Stimulated activated CD8-positive, alpha-beta memory T cell treated with anti-CD3 and anti-CD28 coated beads, Interleukin-7, amount 100 ng/mL, for 1 hour (primary cell): ENCODE measurements around the gene KSR1.
"Not testable (repeated sequence)": the region's sequence is repeated elsewhere in the genome, so short reads cannot be mapped to it uniquely, and the experiment has no call there.

Experiments
- DNase-seq, 2 donors: peaks; one replicate each; pipeline ENCODE4 v3.0.0-alpha.2; 2020; ENCODE audit warnings: low read depth in 2 of 2

Gene KSR1

GRCh38 chr17:27426471-27426870, 29.8 kb upstream of the KSR1 start:
- not testable (repeated sequence) for DNase-seq

GRCh38 chr17:27427166-27427862, 28.9 kb upstream of the KSR1 start:
- DNase-seq: not testable (repeated sequence)

GRCh38 chr17:27428781-27429505, 27.3 kb upstream of the KSR1 start:
- no peak for DNase-seq

GRCh38 chr17:27429666-27430382, 26.4 kb upstream of the KSR1 start:
- DNase-seq: no peak

GRCh38 chr17:27430383-27430840, 25.8 kb upstream of the KSR1 start:
- DNase-seq: no peak

GRCh38 chr17:27430882-27431491, 25.3 kb upstream of the KSR1 start:
- no peak for DNase-seq

GRCh38 chr17:27433521-27433920, 22.7 kb upstream of the KSR1 start:
- no peak for DNase-seq

GRCh38 chr17:27435431-27436070, 20.7 kb upstream of the KSR1 start:
- DNase-seq: not testable (repeated sequence)

- DNase-seq: no peak
These were observed 17.8 kb upstream of the KSR1 start for GRCh38 chr17:27438348-27438998.

GRCh38 chr17:27439342-27439741, 16.9 kb upstream of the KSR1 start:
- no peak for DNase-seq

- no peak for DNase-seq
These were observed 13.5 kb upstream of the KSR1 start for GRCh38 chr17:27442702-27443101.

GRCh38 chr17:27443491-27443890, 12.8 kb upstream of the KSR1 start:
- DNase-seq: no peak

- DNase-seq: no peak
These were observed 10.3 kb upstream of the KSR1 start for GRCh38 chr17:27445971-27446370.

GRCh38 chr17:27446569-27447301, 9.5 kb upstream of the KSR1 start:
- no peak for DNase-seq

- DNase-seq: not testable (repeated sequence)
These were observed 7.7 kb upstream of the KSR1 start for GRCh38 chr17:27448534-27448933.

GRCh38 chr17:27449541-27449940, 6.7 kb upstream of the KSR1 start:
- no peak for DNase-seq

GRCh38 chr17:27449988-27450387, 6.3 kb upstream of the KSR1 start:
- DNase-seq: no peak

GRCh38 chr17:27450416-27450815, 5.8 kb upstream of the KSR1 start:
- DNase-seq: no peak

- DNase-seq: no peak
These were observed 4.3 kb upstream of the KSR1 start for GRCh38 chr17:27451906-27452305.

GRCh38 chr17:27452828-27453227, 3.4 kb upstream of the KSR1 start:
- no peak for DNase-seq
